Parathyroid adenoma (tissue), 2 donors: Measurements from ENCODE around the gene FCN2.

ENCODE experiments used
- H2AFZ ChIP-seq: fragments of 300-600 bp; sonication (generic); one replicate; pipeline ENCODE4 v1.7.0; 2017; ENCODE audit warnings: antibody characterized with exemption, mild to moderate bottlenecking
- H3K27ac ChIP-seq: fragments of 300-600 bp; sonication (generic); one replicate; pipeline ENCODE4 v1.7.0; 2017
- H3K27me3 ChIP-seq: fragments of 300-600 bp; sonication (generic); one replicate; pipeline ENCODE4 v1.7.0; 2017; ENCODE audit warnings: low read length; ENCODE audit not compliant: control insufficient read depth, insufficient read depth
- H3K36me3 ChIP-seq: fragments of 300-600 bp; sonication (generic); one replicate; pipeline ENCODE4 v1.7.0; 2017; ENCODE audit warnings: low read length; ENCODE audit not compliant: control insufficient read depth, insufficient read depth
- H3K4me1 ChIP-seq: fragments of 300-600 bp; sonication (generic); one replicate; pipeline ENCODE4 v1.7.0; 2017; ENCODE audit warnings: control low read depth
- H3K4me2 ChIP-seq: fragments of 300-600 bp; sonication (generic); one replicate; pipeline ENCODE4 v1.7.0; 2017; ENCODE audit warnings: low read length
- H3K4me3 ChIP-seq: fragments of 300-600 bp; sonication (generic); one replicate; pipeline ENCODE4 v1.7.0; 2017; ENCODE audit warnings: low read depth, low read length
- H3K79me2 ChIP-seq: fragments of 300-600 bp; sonication (generic); one replicate; pipeline ENCODE4 v1.7.0; 2017; ENCODE audit warnings: control low read depth
- H3K9ac ChIP-seq: fragments of 300-600 bp; sonication (generic); one replicate; pipeline ENCODE4 v1.7.0; 2017; ENCODE audit warnings: mild to moderate bottlenecking
- H3K9me3 ChIP-seq: fragments of 300-600 bp; sonication (generic); one replicate; pipeline ENCODE4 v1.7.0; 2017; ENCODE audit warnings: low read length; ENCODE audit not compliant: control insufficient read depth
- TF ChIP-seq, protein P1 (sequence below): fragments of 300-600 bp; sonication (generic); IDR thresholded peaks from one replicate; pipeline ENCODE4 v1.7.0; 2017; ENCODE audit warnings: antibody characterized with exemption, mild to moderate bottlenecking
- donor health status: primary hyperparathyroidism.

FCN2 gene

DNA sequence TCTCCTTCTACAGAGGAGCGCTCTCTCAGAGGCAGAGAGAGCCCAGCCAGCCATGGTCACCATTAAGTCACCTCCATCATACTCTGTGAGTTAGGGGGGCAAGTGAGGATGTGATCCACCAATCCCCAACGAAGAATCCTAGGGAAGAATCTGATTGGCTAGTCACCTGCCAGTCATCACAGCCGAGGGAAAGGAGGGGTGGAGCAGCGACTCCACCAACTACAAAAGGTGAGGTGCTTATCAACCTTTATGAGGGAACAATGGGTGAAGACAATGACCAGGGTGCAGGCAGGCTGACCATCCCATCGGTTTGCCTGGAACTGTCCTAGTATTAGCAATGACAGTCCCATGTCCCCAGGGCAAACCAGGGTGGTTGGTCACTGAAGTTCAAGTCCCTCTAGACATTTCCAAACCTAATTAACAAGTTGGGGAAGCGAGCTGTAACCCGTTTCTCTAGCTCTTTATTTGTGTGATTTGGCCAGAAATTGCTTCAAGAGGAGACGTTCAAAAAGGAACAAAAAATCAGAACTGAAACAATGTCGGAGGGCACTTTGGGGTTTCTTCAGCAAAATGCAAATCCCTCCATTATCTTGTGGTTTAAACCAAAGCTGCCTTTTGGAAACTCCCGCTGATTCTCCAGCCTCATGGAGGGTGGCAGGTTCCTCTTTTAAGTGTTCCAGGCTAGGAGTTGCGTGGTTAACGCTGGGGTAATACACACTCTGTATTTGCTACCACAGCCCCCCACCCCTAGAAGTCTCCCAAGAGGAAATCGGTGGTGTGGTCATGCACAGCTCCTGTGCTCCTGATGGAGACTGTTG, 55.9 kb downstream of the FCN2 start:
- Histone ChIP-seq H3K9ac (no peak overlapping the region), H3K27ac (no peak overlapping the region), H2AFZ (no peak overlapping the region), H3K4me3 (no peak overlapping the region), H3K79me2 (no peaks in the 10 kb centered on the region), H3K27me3 (no peaks in the 10 kb centered on the region), H3K36me3 (no peaks in the 10 kb centered on the region), H3K9me3 (no peaks in the 10 kb centered on the region), H3K4me1 (no peaks in the 10 kb centered on the region), H3K4me2 (no peak overlapping the region)
- TF ChIP-seq, protein P1, sequence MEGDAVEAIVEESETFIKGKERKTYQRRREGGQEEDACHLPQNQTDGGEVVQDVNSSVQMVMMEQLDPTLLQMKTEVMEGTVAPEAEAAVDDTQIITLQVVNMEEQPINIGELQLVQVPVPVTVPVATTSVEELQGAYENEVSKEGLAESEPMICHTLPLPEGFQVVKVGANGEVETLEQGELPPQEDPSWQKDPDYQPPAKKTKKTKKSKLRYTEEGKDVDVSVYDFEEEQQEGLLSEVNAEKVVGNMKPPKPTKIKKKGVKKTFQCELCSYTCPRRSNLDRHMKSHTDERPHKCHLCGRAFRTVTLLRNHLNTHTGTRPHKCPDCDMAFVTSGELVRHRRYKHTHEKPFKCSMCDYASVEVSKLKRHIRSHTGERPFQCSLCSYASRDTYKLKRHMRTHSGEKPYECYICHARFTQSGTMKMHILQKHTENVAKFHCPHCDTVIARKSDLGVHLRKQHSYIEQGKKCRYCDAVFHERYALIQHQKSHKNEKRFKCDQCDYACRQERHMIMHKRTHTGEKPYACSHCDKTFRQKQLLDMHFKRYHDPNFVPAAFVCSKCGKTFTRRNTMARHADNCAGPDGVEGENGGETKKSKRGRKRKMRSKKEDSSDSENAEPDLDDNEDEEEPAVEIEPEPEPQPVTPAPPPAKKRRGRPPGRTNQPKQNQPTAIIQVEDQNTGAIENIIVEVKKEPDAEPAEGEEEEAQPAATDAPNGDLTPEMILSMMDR: no peak
